Left cardiac atrium (tissue), 4 donors: Measurements from ENCODE around the gene SLC6A9. TPM values are rescaled to one million over a fixed set of nuclear protein-coding genes. Genes with fewer than 3 reads are reported as not detected.

Experiments
- ATAC-seq, 2 donors: fragments of 200-7000 bp; cut with Tn5 transposase; one replicate each; pipeline ENCODE4 v1.9.1; 2020; ENCODE audit warnings: mild to moderate bottlenecking in 2 of 2, moderate library complexity in 2 of 2
- DNase-seq: peaks from one replicate; pipeline ENCODE4 v3.0.0-alpha.2; 2020
- intact Hi-C, 2 donors: fragments of 100-400 bp; cut with DNase I; formaldehyde crosslinking; loops; one replicate each; pipeline versions ENCODE4 v1.14.1 to v1.15.1; 2022 to 2023
- total RNA-seq, 2 donors: library from RNA; stranded (reverse); fragmentation: NEBNext Ultra II Directional; extraction: Animal tissue kit (Norgen Biotek cat#: 25700); gene quantifications; one replicate each; pipeline ENCODE4 v1.2.1, GENCODE V29; 2021
- donor health status: DM: no; HTN: yes; CAD: no.
- donor health status: DM: no; HTN: yes; CAD: no; lungs with severe emphysema.
- donor health status: DM: yes; HTN: yes; CAD: no.
- donor health status: Dilated cardiomyopathy.

Gene SLC6A9
- total RNA-seq, 2 donors from 2014 or later = 1.3 to 3.1 TPM

- DNase-seq (no peak), ATAC-seq (peak in 1 of 2 donors; percentile 11)
- intact Hi-C loops = loop anchor here in 1 of 2 donors (5.0 kb wide), 1 partner anchor 288 kb away; no protein-coding TSS in a partner anchor
Observed at GRCh38 chr1:44050261-44050660, 19.0 kb upstream of the SLC6A9 start.

- DNase-seq (no peak), ATAC-seq (peak in 1 of 2 donors; percentile 67)
- intact Hi-C loops = loop anchor here in 1 of 2 donors (5.0 kb wide), 2 partner anchors 43 to 288 kb away; no protein-coding TSS in a partner anchor
Observed at GRCh38 chr1:44049839-44050238, 18.6 kb upstream of the SLC6A9 start.

DNA sequence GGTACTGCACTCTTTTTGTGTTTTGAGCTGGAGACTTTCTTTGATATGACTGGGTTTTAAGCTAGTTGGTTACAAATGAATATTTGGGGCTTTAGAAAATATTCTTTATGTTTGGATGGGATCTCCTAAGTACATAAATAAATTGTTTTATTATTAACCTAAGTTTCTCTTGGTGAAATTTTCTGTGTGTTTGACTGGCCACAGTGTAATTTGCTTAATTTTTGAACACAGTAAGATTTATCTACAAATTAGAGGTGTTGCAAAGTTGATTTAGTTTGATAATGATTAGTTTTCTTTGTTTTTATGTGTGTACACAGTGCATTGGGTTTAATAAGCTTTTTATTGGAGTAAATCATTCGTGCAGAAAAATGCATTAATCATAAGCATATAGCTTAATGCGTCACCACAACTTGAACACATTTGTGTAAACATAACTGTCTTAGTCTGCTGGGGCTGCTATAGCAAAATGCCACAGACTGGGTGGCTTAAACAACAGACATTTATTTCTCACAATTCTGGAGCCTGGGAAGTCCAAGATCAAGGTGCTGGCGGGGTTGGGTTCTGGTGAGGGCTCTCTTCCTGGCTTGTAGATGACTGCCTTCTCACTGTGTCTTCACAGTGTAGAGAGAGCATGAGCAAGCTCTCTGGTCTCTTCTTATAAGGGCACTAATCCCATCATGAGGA lies 17.4 kb upstream of the SLC6A9 start:
- no peak for ATAC-seq
- DNase-seq = no peak
- intact Hi-C loops = loop anchor here in 1 of 2 donors (5.0 kb wide), 1 partner anchor 41 kb away; no protein-coding TSS in a partner anchor

GRCh38 chr1:44047131-44047530 lies 15.9 kb upstream of the SLC6A9 start:
- no peak for ATAC-seq
- intact Hi-C loops = loop anchor here in 1 of 2 donors (5.0 kb wide), 1 partner anchor 40 kb away; no protein-coding TSS in a partner anchor
- no peak for DNase-seq

GRCh38 chr1:44045064-44045463 lies 13.8 kb upstream of the SLC6A9 start:
- no peak for ATAC-seq
- intact Hi-C loops = loop anchor here in 1 of 2 donors (5.0 kb wide), 1 partner anchor 38 kb away; no protein-coding TSS in a partner anchor
- no peak for DNase-seq

GRCh38 chr1:44044071-44044801 lies 13.0 kb upstream of the SLC6A9 start:
- DNase-seq (no peak), ATAC-seq (no peak)
- intact Hi-C loops = loop anchor here in 1 of 2 donors (5.0 kb wide), 1 partner anchor 37 kb away; no protein-coding TSS in a partner anchor

- ATAC-seq = no peak
- intact Hi-C loops = loop anchor here in 1 of 2 donors (5.0 kb wide), 1 partner anchor 36 kb away; no protein-coding TSS in a partner anchor
- DNase-seq = no peak
Observed at GRCh38 chr1:44043176-44044070, 12.2 kb upstream of the SLC6A9 start.

GRCh38 chr1:44040846-44041245 lies 9.6 kb upstream of the SLC6A9 start:
- intact Hi-C loops = loop anchor here in 1 of 2 donors (5.0 kb wide), 1 partner anchor 34 kb away; no protein-coding TSS in a partner anchor
- DNase-seq (no peak), ATAC-seq (no peak)

DNA sequence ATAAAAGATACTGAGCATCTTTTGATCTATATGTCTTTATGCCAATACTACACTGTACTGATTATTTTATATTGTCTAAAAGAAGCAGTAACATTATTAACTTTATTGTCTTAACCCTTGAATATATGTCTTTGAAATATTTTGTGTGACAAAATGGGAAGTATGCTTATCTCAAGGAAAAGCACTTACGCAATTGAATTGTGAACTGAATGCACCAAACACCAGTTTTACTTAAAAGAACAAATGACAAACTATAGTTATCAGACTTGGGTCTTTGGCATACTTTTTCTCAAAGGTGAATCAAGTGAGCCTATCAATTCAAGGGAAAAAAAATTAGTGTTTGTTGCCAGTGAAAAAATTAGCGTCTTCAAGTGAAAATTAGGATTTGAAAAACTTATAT lies 9.2 kb upstream of the SLC6A9 start:
- no peak for ATAC-seq
- intact Hi-C loops = loop anchor here in 1 of 2 donors (5.0 kb wide), 1 partner anchor 33 kb away; no protein-coding TSS in a partner anchor
- no peak for DNase-seq

GRCh38 chr1:44038876-44039657 lies 7.8 kb upstream of the SLC6A9 start:
- DNase-seq (no peak), ATAC-seq (no peak)
- intact Hi-C loops = loop anchor here in 1 of 2 donors (5.0 kb wide), 2 partner anchors 37 to 512 kb away; no protein-coding TSS in a partner anchor

- no peak for DNase-seq
- no peak for ATAC-seq
- intact Hi-C loops = loop anchor here in 1 of 2 donors (5.0 kb wide), 2 partner anchors 35 to 510 kb away; no protein-coding TSS in a partner anchor
Observed at GRCh38 chr1:44037154-44037553, 5.9 kb upstream of the SLC6A9 start.

DNA sequence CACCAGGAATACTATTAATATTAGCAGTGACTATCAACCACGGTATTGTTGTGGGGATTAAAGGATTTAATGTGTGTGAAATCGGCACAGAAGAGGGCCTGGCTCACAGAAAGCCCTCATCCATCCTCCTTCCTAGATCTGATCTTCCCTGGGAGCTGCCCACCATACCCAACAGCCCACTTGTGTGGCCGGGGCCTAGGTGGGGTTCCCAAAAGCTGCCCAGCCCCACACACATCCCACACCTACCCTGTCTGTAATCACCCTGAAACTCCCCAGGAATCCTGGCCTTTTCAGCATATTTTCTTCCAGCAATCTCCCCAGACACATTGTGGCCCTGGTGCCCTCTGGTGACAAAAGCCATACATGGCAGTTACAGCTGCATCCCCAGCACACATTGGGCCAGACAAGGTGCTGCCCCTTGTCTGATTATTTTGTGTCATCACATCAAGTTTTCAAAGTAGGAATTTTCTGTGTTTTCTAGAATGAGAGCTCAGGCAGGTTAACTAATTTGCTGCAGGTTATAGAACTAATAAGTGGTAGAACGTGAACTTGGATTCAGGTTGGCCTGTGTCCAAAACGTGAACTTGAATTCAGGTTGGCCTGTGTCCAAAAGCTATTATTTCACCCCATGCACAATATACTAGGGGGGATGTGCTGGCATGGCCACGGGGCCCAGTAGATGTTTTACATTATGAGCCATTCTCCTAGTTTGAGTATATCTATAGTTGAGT lies 5.3 kb upstream of the SLC6A9 start:
- intact Hi-C loops = loop anchor here in 1 of 2 donors (5.0 kb wide), 2 partner anchors 34 to 509 kb away; no protein-coding TSS in a partner anchor
- DNase-seq = peak; percentile 68
- peak; percentile 72 to 74 for ATAC-seq

DNA sequence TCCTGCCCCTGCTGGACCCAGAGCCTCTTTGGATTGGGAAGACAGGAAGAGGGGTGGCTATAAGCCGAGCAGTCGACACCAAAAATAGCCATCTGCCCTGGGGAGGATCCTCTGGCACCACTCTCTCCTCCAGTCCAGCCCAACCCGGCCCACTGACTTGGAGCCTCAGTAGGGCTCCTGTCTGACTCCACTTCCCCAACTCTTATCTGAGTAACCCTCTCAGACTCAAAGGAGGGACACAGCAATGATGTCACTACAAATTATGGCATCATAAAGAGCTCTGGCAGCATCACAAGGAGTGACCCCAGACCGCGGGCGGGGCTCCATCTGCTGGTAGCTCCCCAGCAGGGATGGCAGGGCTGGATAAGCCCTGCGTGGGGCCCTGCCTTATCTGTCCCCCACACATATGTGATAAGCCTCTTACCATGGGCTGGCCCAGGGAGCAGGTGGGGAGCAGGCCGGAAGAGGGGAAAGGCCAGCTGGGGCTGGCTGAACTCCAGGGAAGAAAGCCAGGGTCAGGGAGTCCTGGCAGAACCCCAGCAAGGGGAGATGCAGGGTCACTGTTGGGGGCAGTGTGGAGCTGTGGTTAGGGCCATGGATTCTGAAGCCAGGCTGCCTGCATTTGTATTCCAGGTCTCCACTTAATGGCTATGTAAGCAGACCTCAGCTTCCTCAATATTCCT lies 4.6 kb upstream of the SLC6A9 start:
- peak; percentile 55 for DNase-seq
- intact Hi-C loops = loop anchor here in 1 of 2 donors (5.0 kb wide), 2 partner anchors 34 to 509 kb away; no protein-coding TSS in a partner anchor
- peak; percentile 47 to 60 for ATAC-seq

DNA sequence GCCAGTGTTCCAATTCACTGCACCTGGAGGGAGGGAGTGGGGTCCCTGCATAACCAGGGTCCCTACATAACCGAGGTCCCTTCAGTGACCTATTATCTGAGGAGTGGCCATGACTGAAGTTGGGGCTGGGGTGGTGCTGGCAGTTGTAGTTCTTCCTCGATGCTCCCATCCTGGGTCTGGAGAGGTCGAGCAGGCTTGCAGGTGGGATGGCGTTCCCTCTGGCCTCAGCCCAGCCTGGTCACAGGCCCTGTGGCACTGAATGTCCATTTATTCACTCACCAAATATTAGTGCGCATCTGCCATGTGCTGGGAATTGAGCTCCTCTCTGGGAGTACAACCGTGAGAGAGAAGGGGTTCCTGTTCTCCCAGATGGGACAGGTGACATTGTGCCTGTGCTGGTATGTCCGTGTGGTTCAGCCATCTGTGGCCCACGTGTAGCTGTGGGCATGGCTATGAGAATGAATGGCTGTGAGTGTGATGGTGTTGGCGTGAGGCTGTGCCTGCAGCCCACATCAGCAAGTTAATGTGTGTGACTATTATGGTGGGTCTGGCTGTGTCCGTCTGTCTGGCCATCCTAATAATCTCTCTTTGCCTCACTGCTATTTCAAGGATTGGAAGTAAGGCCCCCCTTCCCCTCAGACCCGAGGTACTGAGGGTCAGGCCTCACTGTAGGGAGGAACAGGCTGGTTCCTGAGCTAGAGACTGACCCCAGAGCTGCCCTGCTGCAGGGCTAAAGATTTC lies 3.9 kb upstream of the SLC6A9 start:
- intact Hi-C loops = loop anchor here in 1 of 2 donors (5.0 kb wide), 2 partner anchors 33 to 508 kb away; no protein-coding TSS in a partner anchor
- ATAC-seq (no peak), DNase-seq (no peak)

GRCh38 chr1:44034423-44034822 lies 3.2 kb upstream of the SLC6A9 start:
- intact Hi-C loops = no loop called here
- DNase-seq = no peak
- no peak for ATAC-seq

- intact Hi-C loops = no loop called here
- DNase-seq = no peak
Observed at GRCh38 chr1:44033756-44034155, 2.5 kb upstream of the SLC6A9 start.

More at GRCh38 chr1:44033756-44034155, 2.5 kb upstream of the SLC6A9 start:
- ATAC-seq = no peak
